ENCODE data around the gene EGFLAM. TPM values are rescaled to one million over a fixed set of nuclear protein-coding genes. Genes with fewer than 3 reads are reported as not detected.

The EGFLAM gene
- total and polyA plus RNA-seq, 2 experiments from 2014 or later = 6.5 to 9.0 TPM

GRCh38 chr5:38506302-38506701 is 247.9 kb downstream of the EGFLAM start:
- Histone ChIP-seq H3K9me3 (ENCODE audit: low read depth) (no peaks in the 10 kb centered on the region), H2AFZ (no peak overlapping the region), H4K20me1 (ENCODE audit: insufficient read depth, poor library complexity, severe bottlenecking) (no peaks in the 10 kb centered on the region), H3K4me2 (no peak overlapping the region), H3K79me2 (peaks cover 3% of the 10 kb centered on the region), H3K9me2 (replicated peaks; ENCODE audit: insufficient read depth) (no peaks in the 10 kb centered on the region), H3K27ac (no peak overlapping the region), H3K4me1 (ENCODE audit: insufficient read depth) (no peaks in the 10 kb centered on the region), H3K36me3 (replicated peaks; ENCODE audit: insufficient read depth, low read depth) (no peaks in the 10 kb centered on the region), H3K27me3 (no peaks in the 10 kb centered on the region), H3K4me3 (no peak overlapping the region)
- no peak for DNase-seq (ENCODE audit: low spot score)
- TF ChIP-seq EZH2phosphoT487 (IDR thresholded peaks at IDR 0.05; ENCODE audit: low read depth, severe bottlenecking, unreplicated experiment) (no peak), EZH2 (IDR thresholded peaks at IDR 0.05; ENCODE audit: borderline replicate concordance) (no peak), CTCF (IDR thresholded peaks at IDR 0.05; ENCODE audit: poor library complexity) (no peak)
- WGBS (ENCODE audit: low lambda C conversion rate, missing lambda C conversion rate) = 88% methylated on average over 3 of the region's 3 CpGs

DNA sequence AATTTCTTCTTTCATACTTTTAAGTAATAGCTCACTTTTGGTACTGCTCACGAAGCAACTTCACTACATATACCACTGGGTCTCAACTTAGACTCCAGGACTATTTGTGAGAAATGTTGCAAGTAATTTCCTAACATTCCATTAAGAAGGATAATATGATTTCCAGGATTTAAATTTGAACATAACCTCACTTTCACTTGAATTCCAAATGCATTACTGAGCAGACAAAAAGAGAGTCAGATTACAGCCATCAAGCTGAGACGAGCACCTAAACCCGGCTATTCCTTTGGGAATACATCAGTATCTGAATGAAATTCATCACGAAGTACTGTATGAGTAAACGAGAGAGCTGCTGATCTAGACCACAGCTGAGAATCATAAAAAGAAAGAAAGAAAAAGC is 250.8 kb downstream of the EGFLAM start:
- Histone ChIP-seq H3K27ac (peak overlapping the region; percentile 41), H3K4me2 (no peak overlapping the region), H2AFZ (no peak overlapping the region), H4K20me1 (ENCODE audit: insufficient read depth, poor library complexity, severe bottlenecking) (no peaks in the 10 kb centered on the region), H3K4me1 (ENCODE audit: insufficient read depth) (no peaks in the 10 kb centered on the region), H3K9me3 (ENCODE audit: low read depth) (no peaks in the 10 kb centered on the region), H3K27me3 (no peaks in the 10 kb centered on the region), H3K36me3 (replicated peaks; ENCODE audit: insufficient read depth, low read depth) (no peaks in the 10 kb centered on the region), H3K4me3 (no peak overlapping the region), H3K79me2 (peaks cover 3% of the 10 kb centered on the region), H3K9me2 (replicated peaks; ENCODE audit: insufficient read depth) (no peaks in the 10 kb centered on the region)
- no peak for DNase-seq (ENCODE audit: low spot score)
- TF ChIP-seq EZH2phosphoT487 (IDR thresholded peaks at IDR 0.05; ENCODE audit: low read depth, severe bottlenecking, unreplicated experiment) (no peak), EZH2 (IDR thresholded peaks at IDR 0.05; ENCODE audit: borderline replicate concordance) (no peak), CTCF (IDR thresholded peaks at IDR 0.05; ENCODE audit: poor library complexity) (no peak)
- 62% methylated on average over 5 of the region's 5 CpGs for WGBS (ENCODE audit: low lambda C conversion rate, missing lambda C conversion rate)

Small RNA genes within 50 kb of the gene (small RNA-seq; reads per million reads assigned to genes)
- not detected for gene AC091839.1
